ENCODE results near the gene WWC2.
"Not testable (repeated sequence)": the region's sequence is repeated elsewhere in the genome, so short reads cannot be mapped to it uniquely, and the experiment has no call there.

WWC2 gene

GRCh38 chr4:183320211-183321059 lies 221.4 kb downstream of the WWC2 start, which contains the start of gene CLDN22:
Gene CLDN22, minus strand, starts transcription at chr4:183320276. Its CDS starts 58 bp downstream, at chr4:183320218.
- in situ Hi-C loops (cut with HindIII; ENCODE audit: low sequenced_read_pairs), result no loop called here
- no peak within 1 kb of the TSS for H3K4me3 ChIP-seq (ENCODE audit: low read depth, low read length)
- no peak for DNase-seq (ENCODE audit: low read depth, low spot score)
- no peak for TF ChIP-seq CTCF (IDR thresholded peaks at IDR 0.05; ENCODE audit: low read depth, low read length)

- no peak for TF ChIP-seq CTCF (IDR thresholded peaks at IDR 0.05; ENCODE audit: low read depth, low read length)
- no peak for DNase-seq (ENCODE audit: low read depth, low spot score)
- in situ Hi-C loops (cut with HindIII; ENCODE audit: low sequenced_read_pairs), result no loop called here
- H3K4me3 ChIP-seq (ENCODE audit: low read depth, low read length), result no peak overlapping the region
Measured at GRCh38 chr4:183321079-183321478, 222.0 kb downstream of the WWC2 start.

GRCh38 chr4:183321516-183321915 lies 222.5 kb downstream of the WWC2 start:
- DNase-seq (ENCODE audit: low read depth, low spot score), result no peak
- in situ Hi-C loops (cut with HindIII; ENCODE audit: low sequenced_read_pairs), result no loop called here
- no peak for TF ChIP-seq CTCF (IDR thresholded peaks at IDR 0.05; ENCODE audit: low read depth, low read length)
- no peak overlapping the region for H3K4me3 ChIP-seq (ENCODE audit: low read depth, low read length)

GRCh38 chr4:183322326-183322725 lies 223.3 kb downstream of the WWC2 start, which contains the start of gene CLDN24:
Gene CLDN24, minus strand, starts transcription at chr4:183322426. Its CDS starts 0 bp downstream, at chr4:183322426.
- no peak for DNase-seq (ENCODE audit: low read depth, low spot score)
- H3K4me3 ChIP-seq (ENCODE audit: low read depth, low read length), result no peak within 1 kb of the TSS
- TF ChIP-seq CTCF (IDR thresholded peaks at IDR 0.05; ENCODE audit: low read depth, low read length), result no peak
- in situ Hi-C loops (cut with HindIII; ENCODE audit: low sequenced_read_pairs), result no loop called here

- H3K4me3 ChIP-seq (ENCODE audit: low read depth, low read length), result no peak overlapping the region
- in situ Hi-C loops (cut with HindIII; ENCODE audit: low sequenced_read_pairs), result no loop called here
- DNase-seq (ENCODE audit: low read depth, low spot score), result no peak
- TF ChIP-seq CTCF (IDR thresholded peaks at IDR 0.05; ENCODE audit: low read depth, low read length), result no peak
Measured at GRCh38 chr4:183323295-183323694, 224.2 kb downstream of the WWC2 start.

- DNase-seq (ENCODE audit: low read depth, low spot score); H3K4me3 ChIP-seq (ENCODE audit: low read depth, low read length); in situ Hi-C loops (cut with HindIII; ENCODE audit: low sequenced_read_pairs): not testable (repeated sequence)
Measured at GRCh38 chr4:183324056-183324455, 225.0 kb downstream of the WWC2 start.

- DNase-seq (ENCODE audit: low read depth, low spot score), result no peak
- in situ Hi-C loops (cut with HindIII; ENCODE audit: low sequenced_read_pairs), result no loop called here
- TF ChIP-seq CTCF (IDR thresholded peaks at IDR 0.05; ENCODE audit: low read depth, low read length), result no peak
- H3K4me3 ChIP-seq (ENCODE audit: low read depth, low read length), result no peak overlapping the region
Measured at GRCh38 chr4:183324619-183325018, 225.6 kb downstream of the WWC2 start.

GRCh38 chr4:183326387-183326786 lies 227.3 kb downstream of the WWC2 start:
- DNase-seq (ENCODE audit: low read depth, low spot score); in situ Hi-C loops (cut with HindIII; ENCODE audit: low sequenced_read_pairs); H3K4me3 ChIP-seq (ENCODE audit: low read depth, low read length): not testable (repeated sequence)
